Ishikawa (cell line): Measurements from ENCODE around the gene TMEM255B.

ENCODE experiments used
- CEBPB ChIP-seq: IDR thresholded peaks from 2 replicates; pipeline ENCODE4 v1.6.1; 2012
- EGR1 ChIP-seq: IDR thresholded peaks from 2 replicates; pipeline ENCODE4 v1.6.1; 2012
- EP300 ChIP-seq: IDR thresholded peaks from 2 replicates; pipeline ENCODE4 v1.6.1; 2012; ENCODE audit warnings: borderline replicate concordance
- FOXM1 ChIP-seq: IDR thresholded peaks from 2 replicates; pipeline ENCODE4 v1.6.1; 2012; ENCODE audit warnings: low read depth, borderline replicate concordance
- MAX ChIP-seq: IDR thresholded peaks from 2 replicates; pipeline ENCODE4 v1.6.1; 2012
- RAD21 ChIP-seq: IDR thresholded peaks from 2 replicates; pipeline ENCODE4 v1.6.1; 2012; ENCODE audit warnings: low read depth
- REST ChIP-seq: IDR thresholded peaks from 2 replicates; pipeline ENCODE4 v1.6.1; 2012; ENCODE audit warnings: low read depth, mild to moderate bottlenecking
- TCF12 ChIP-seq: IDR thresholded peaks from 2 replicates; pipeline ENCODE4 v1.6.1; 2012; ENCODE audit warnings: low read depth
- YY1 ChIP-seq: IDR thresholded peaks from 2 replicates; pipeline ENCODE4 v1.6.1; 2012; ENCODE audit warnings: low read depth

GRCh38 chr13:113806526-113806925, 47.5 kb downstream of the TMEM255B start:
- TF ChIP-seq EGR1: no peak
- TF ChIP-seq EP300: no peak
- TF ChIP-seq RAD21: no peak
- TF ChIP-seq MAX: no peak
- TF ChIP-seq REST: no peak
- TF ChIP-seq YY1: no peak
- no peak for TF ChIP-seq TCF12
- no peak for TF ChIP-seq CEBPB
- TF ChIP-seq FOXM1: no peak
